Astrocyte (in vitro differentiated cells and primary cell): ENCODE results near the gene TTLL5. TPM values are rescaled to one million over a fixed set of nuclear protein-coding genes. Genes with fewer than 3 reads are reported as not detected.

Experiments used
- DNase-seq: peaks from one replicate; pipeline ENCODE4 v3.0.0-alpha.2; 2010; ENCODE audit warnings: low read depth
- FAIRE-seq: peaks from 2 replicates; lab custom pipeline; 2011; peaks lifted over from hg19 to GRCh38; lab: Jason Lieb, UNC
- H2AFZ ChIP-seq: 2 replicates; pipeline ENCODE4 v1.6.0; 2012; ENCODE audit warnings: low read depth, low read length, inconsistent platforms
- H3K27ac ChIP-seq: 2 replicates; pipeline ENCODE4 v1.5.1; 2011; ENCODE audit warnings: low read depth, low read length, inconsistent platforms
- H3K27me3 ChIP-seq: 2 replicates; pipeline ENCODE4 v1.6.0; 2011; ENCODE audit warnings: low read length, inconsistent platforms; ENCODE audit not compliant: insufficient read depth
- H3K36me3 ChIP-seq: 2 replicates; pipeline ENCODE4 v1.5.1; 2011; ENCODE audit warnings: low read length, inconsistent platforms; ENCODE audit not compliant: insufficient read depth
- H3K4me1 ChIP-seq: 2 replicates; pipeline ENCODE4 v1.5.1; 2011; ENCODE audit warnings: low read length, inconsistent platforms; ENCODE audit not compliant: insufficient read depth
- H3K4me2 ChIP-seq: 2 replicates; pipeline ENCODE4 v1.6.0; 2012; ENCODE audit warnings: low read length, inconsistent platforms
- H3K4me3 ChIP-seq: 2 replicates; pipeline ENCODE4 v1.5.1; 2011; ENCODE audit warnings: low read depth, mild to moderate bottlenecking, low read length, inconsistent platforms; ENCODE audit not compliant: insufficient read depth
- H3K79me2 ChIP-seq: 2 replicates; pipeline ENCODE4 v1.6.0; 2012; ENCODE audit warnings: mild to moderate bottlenecking, low read length, inconsistent platforms; ENCODE audit not compliant: insufficient read depth
- H3K9ac ChIP-seq: 2 replicates; pipeline ENCODE4 v1.6.0; 2012; ENCODE audit warnings: mild to moderate bottlenecking, low read length, inconsistent platforms
- H3K9me3 ChIP-seq: 2 replicates; pipeline ENCODE4 v1.5.1; 2012; ENCODE audit warnings: low read depth, mild to moderate bottlenecking, low read length, inconsistent platforms; ENCODE audit not compliant: insufficient read depth
- H4K20me1 ChIP-seq: 2 replicates; pipeline ENCODE4 v1.6.0; 2012; ENCODE audit warnings: low read length, inconsistent platforms; ENCODE audit not compliant: insufficient read depth
- H3K27ac Mint-ChIP-seq: one replicate; pipeline ENCODE4 v1.8.0; 2021; ENCODE audit warnings: mild to moderate bottlenecking, mixed read lengths; ENCODE audit not compliant: unreplicated experiment
- H3K27me3 Mint-ChIP-seq: one replicate; pipeline ENCODE4 v1.8.0; 2021; ENCODE audit warnings: low read depth, mixed read lengths; ENCODE audit not compliant: unreplicated experiment
- H3K36me3 Mint-ChIP-seq: one replicate; pipeline ENCODE4 v1.8.0; 2021; ENCODE audit warnings: low read depth, mixed read lengths; ENCODE audit not compliant: unreplicated experiment
- H3K4me1 Mint-ChIP-seq: one replicate; pipeline ENCODE4 v1.8.0; 2021; ENCODE audit warnings: low read depth, mixed read lengths; ENCODE audit not compliant: unreplicated experiment
- H3K4me3 Mint-ChIP-seq: one replicate; pipeline ENCODE4 v1.8.0; 2021; ENCODE audit warnings: mild to moderate bottlenecking, moderate library complexity, mixed read lengths; ENCODE audit not compliant: unreplicated experiment
- H3K9me3 Mint-ChIP-seq: one replicate; pipeline ENCODE4 v1.8.0; 2021; ENCODE audit warnings: mild to moderate bottlenecking, mixed read lengths; ENCODE audit not compliant: unreplicated experiment
- EZH2 ChIP-seq: IDR thresholded peaks from 2 replicates; pipeline ENCODE4 v1.6.1; 2012; ENCODE audit warnings: mild to moderate bottlenecking, low read length, inconsistent platforms; ENCODE audit not compliant: insufficient read depth
- total RNA-seq: library from RNA; stranded (reverse); gene quantifications from 2 replicates; pipeline ENCODE4 v1.2.1, GENCODE V29; 2021
- TF ChIP-seq, protein P1 (sequence below): IDR thresholded peaks from 2 replicates; pipeline ENCODE4 v1.5.1; 2011; ENCODE audit warnings: low read depth, mild to moderate bottlenecking, inconsistent platforms, low read length, moderate library complexity; ENCODE audit not compliant: insufficient read depth

TTLL5 gene
- total RNA-seq, 1 donor from 2014 or later, result 24.0 TPM

DNA sequence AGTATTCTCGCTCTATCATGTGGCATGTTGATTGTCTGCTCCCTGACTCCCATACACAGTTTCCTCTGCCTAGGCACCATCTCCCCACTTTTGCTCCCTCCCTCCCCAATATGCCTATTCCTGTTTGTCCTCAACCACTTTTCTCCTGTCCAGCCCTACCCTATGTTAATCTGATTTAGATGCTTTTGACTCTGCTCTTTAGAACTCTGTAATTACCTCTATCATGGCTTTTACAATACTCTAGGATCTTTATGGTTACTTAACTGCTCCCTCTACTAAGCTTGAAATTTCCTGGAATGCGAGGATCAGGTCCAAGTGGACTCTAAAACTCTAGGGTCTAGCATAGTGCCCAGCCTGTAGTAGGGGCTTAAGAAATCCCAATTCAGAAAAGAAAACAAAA lies 252.1 kb downstream of the TTLL5 start:
- FAIRE-seq, result no peak
- H3K27me3 ChIP-seq, result no peaks in the 10 kb centered on the region
- Mint-ChIP-seq H3K4me1 (peaks cover 13% of the 10 kb centered on the region), H3K4me3 (no peak overlapping the region), H3K36me3 (peaks cover 10% of the 10 kb centered on the region), H3K27me3 (no peaks in the 10 kb centered on the region), H3K9me3 (no peaks in the 10 kb centered on the region), H3K27ac (no peak overlapping the region)
- H2AFZ ChIP-seq, result no peak overlapping the region
- no peaks in the 10 kb centered on the region for H3K79me2 ChIP-seq
- no peak for DNase-seq
- no peak for TF ChIP-seq EZH2
- H3K9ac ChIP-seq, result no peak overlapping the region
- no peaks in the 10 kb centered on the region for H3K4me1 ChIP-seq
- no peak overlapping the region for H3K4me3 ChIP-seq
- H4K20me1 ChIP-seq, result no peaks in the 10 kb centered on the region
- H3K4me2 ChIP-seq, result no peak overlapping the region
- no peak overlapping the region for H3K27ac ChIP-seq
- H3K9me3 ChIP-seq, result no peaks in the 10 kb centered on the region
- no peaks in the 10 kb centered on the region for H3K36me3 ChIP-seq

DNA sequence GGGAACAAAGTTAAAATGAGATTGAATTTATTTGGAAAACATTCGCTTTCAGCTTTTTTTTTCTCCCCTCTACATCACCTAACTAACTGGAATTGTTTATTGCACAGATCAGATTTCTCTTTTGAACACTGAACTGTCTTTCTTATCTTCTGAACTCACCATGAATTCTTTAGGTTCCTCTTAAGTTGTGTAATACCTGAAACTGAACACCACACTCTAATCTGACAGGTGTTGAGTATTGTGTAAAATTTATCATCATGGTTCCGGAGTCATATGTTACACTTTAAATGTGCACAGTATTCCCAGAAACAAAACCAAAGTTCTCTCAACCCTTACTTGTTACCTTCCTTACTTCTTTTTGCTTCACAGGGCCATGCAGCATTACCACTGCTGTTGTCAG lies 254.0 kb downstream of the TTLL5 start:
- Mint-ChIP-seq H3K36me3 (peaks cover 9% of the 10 kb centered on the region), H3K27ac (no peak overlapping the region), H3K4me1 (peaks cover 13% of the 10 kb centered on the region), H3K27me3 (no peaks in the 10 kb centered on the region), H3K9me3 (no peaks in the 10 kb centered on the region), H3K4me3 (no peak overlapping the region)
- Histone ChIP-seq H4K20me1 (no peaks in the 10 kb centered on the region), H3K4me2 (no peak overlapping the region), H3K36me3 (no peaks in the 10 kb centered on the region), H3K9ac (no peak overlapping the region), H2AFZ (no peak overlapping the region), H3K4me1 (no peaks in the 10 kb centered on the region), H3K27me3 (no peaks in the 10 kb centered on the region), H3K4me3 (no peak overlapping the region), H3K27ac (no peak overlapping the region), H3K9me3 (no peaks in the 10 kb centered on the region), H3K79me2 (no peaks in the 10 kb centered on the region)
- TF ChIP-seq EZH2, result no peak
- TF ChIP-seq, protein P1, sequence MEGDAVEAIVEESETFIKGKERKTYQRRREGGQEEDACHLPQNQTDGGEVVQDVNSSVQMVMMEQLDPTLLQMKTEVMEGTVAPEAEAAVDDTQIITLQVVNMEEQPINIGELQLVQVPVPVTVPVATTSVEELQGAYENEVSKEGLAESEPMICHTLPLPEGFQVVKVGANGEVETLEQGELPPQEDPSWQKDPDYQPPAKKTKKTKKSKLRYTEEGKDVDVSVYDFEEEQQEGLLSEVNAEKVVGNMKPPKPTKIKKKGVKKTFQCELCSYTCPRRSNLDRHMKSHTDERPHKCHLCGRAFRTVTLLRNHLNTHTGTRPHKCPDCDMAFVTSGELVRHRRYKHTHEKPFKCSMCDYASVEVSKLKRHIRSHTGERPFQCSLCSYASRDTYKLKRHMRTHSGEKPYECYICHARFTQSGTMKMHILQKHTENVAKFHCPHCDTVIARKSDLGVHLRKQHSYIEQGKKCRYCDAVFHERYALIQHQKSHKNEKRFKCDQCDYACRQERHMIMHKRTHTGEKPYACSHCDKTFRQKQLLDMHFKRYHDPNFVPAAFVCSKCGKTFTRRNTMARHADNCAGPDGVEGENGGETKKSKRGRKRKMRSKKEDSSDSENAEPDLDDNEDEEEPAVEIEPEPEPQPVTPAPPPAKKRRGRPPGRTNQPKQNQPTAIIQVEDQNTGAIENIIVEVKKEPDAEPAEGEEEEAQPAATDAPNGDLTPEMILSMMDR, result no peak
- DNase-seq (no peak), FAIRE-seq (no peak)

- H3K27me3 ChIP-seq, result no peaks in the 10 kb centered on the region
- no peaks in the 10 kb centered on the region for H3K4me1 ChIP-seq
- H3K4me2 ChIP-seq, result no peak overlapping the region
- no peaks in the 10 kb centered on the region for H3K9me3 Mint-ChIP-seq
- H3K36me3 ChIP-seq, result no peaks in the 10 kb centered on the region
- DNase-seq (no peak), FAIRE-seq (no peak)
- H3K4me3 ChIP-seq, result no peak overlapping the region
- no peak overlapping the region for H3K9ac ChIP-seq
- peaks cover 4% of the 10 kb centered on the region for H3K4me1 Mint-ChIP-seq
- H3K27ac Mint-ChIP-seq, result peak overlapping the region; percentile 24
- no peaks in the 10 kb centered on the region for H3K9me3 ChIP-seq
- no peak overlapping the region for H2AFZ ChIP-seq
- no peak overlapping the region for H3K27ac ChIP-seq
- no peak overlapping the region for H3K4me3 Mint-ChIP-seq
- H3K36me3 Mint-ChIP-seq, result peaks cover 13% of the 10 kb centered on the region
- H3K27me3 Mint-ChIP-seq, result no peaks in the 10 kb centered on the region
- no peaks in the 10 kb centered on the region for H3K79me2 ChIP-seq
- TF ChIP-seq, protein P1, result no peak
- no peak for TF ChIP-seq EZH2
- H4K20me1 ChIP-seq, result no peaks in the 10 kb centered on the region
Observed at GRCh38 chr14:75917322-75917945, 256.4 kb downstream of the TTLL5 start.
